Measurements from ENCODE around the gene PCDHB15. TPM values are rescaled to one million over a fixed set of nuclear protein-coding genes. Genes with fewer than 3 reads are reported as not detected.
"Not testable (repeated sequence)": the region's sequence is repeated elsewhere in the genome, so short reads cannot be mapped to it uniquely, and the experiment has no call there.

Gene PCDHB15
- total RNA-seq, 4 donors from 2014 or later = 5.0 to 17.8 (median 12.1) TPM

DNA sequence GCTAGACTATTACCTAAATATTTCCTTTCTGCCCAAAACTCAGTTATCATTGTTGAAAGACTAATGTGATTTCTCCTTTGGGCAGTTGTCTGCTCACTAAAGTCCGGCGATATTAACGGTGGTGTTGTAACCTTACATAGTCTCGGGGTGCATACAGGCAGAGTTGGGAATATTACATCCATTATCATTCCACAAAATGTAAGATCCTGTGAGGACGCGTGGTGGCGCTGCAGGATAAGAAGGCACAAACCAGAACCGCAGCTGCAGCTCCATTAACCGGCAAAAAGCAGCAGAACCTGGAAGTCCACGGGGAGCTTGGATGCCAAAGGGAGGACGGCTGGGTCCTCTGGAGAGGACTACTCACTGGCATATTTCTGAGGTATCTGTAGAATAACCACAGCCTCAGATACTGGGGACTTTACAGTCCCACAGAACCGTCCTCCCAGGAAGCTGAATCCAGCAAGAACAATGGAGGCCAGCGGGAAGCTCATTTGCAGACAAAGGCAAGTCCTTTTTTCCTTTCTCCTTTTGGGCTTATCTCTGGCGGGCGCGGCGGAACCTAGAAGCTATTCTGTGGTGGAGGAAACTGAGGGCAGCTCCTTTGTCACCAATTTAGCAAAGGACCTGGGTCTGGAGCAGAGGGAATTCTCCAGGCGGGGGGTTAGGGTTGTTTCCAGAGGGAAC lies 31.4 kb upstream of the PCDHB15 start, which contains the start of gene PCDHB13:
Gene PCDHB13 (plus strand): TSS at position 264 of the 684 bp plus-strand sequence. CDS start 205 bp downstream, at position 469.
- H3K36me3 ChIP-seq; H3K27ac ChIP-seq; H3K4me3 ChIP-seq; H3K4me1 ChIP-seq; intact Hi-C loops (cut with DNase I; ENCODE audit: low total_unique reads); H3K27me3 ChIP-seq: not testable (repeated sequence)
- H3K9me3 ChIP-seq = peaks cover 0 to 57% of the 10 kb centered on the region in 2 donors
- TF ChIP-seq, protein P1, sequence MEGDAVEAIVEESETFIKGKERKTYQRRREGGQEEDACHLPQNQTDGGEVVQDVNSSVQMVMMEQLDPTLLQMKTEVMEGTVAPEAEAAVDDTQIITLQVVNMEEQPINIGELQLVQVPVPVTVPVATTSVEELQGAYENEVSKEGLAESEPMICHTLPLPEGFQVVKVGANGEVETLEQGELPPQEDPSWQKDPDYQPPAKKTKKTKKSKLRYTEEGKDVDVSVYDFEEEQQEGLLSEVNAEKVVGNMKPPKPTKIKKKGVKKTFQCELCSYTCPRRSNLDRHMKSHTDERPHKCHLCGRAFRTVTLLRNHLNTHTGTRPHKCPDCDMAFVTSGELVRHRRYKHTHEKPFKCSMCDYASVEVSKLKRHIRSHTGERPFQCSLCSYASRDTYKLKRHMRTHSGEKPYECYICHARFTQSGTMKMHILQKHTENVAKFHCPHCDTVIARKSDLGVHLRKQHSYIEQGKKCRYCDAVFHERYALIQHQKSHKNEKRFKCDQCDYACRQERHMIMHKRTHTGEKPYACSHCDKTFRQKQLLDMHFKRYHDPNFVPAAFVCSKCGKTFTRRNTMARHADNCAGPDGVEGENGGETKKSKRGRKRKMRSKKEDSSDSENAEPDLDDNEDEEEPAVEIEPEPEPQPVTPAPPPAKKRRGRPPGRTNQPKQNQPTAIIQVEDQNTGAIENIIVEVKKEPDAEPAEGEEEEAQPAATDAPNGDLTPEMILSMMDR (IDR thresholded peaks at IDR 0.05) = peak in 1 of 4 experiments; percentile 11
- DNase-seq = peak; percentile 27 to 34

DNA sequence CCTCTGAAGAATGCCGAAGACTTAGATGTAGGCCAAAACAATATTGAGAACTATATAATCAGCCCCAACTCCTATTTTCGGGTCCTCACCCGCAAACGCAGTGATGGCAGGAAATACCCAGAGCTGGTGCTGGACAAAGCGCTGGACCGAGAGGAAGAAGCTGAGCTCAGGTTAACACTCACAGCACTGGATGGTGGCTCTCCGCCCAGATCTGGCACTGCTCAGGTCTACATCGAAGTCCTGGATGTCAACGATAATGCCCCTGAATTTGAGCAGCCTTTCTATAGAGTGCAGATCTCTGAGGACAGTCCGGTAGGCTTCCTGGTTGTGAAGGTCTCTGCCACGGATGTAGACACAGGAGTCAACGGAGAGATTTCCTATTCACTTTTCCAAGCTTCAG lies 30.6 kb upstream of the PCDHB15 start:
- DNase-seq; H3K4me1 ChIP-seq; H3K4me3 ChIP-seq; intact Hi-C loops (cut with DNase I; ENCODE audit: low total_unique reads); H3K36me3 ChIP-seq; H3K27ac ChIP-seq; H3K27me3 ChIP-seq: not testable (repeated sequence)
- H3K9me3 ChIP-seq = peaks cover 0 to 55% of the 10 kb centered on the region in 2 donors

GRCh38 chr5:141215504-141215903 lies 29.7 kb upstream of the PCDHB15 start:
- intact Hi-C loops (cut with DNase I; ENCODE audit: low total_unique reads); DNase-seq; H3K27me3 ChIP-seq; H3K36me3 ChIP-seq; H3K27ac ChIP-seq; H3K4me3 ChIP-seq; H3K4me1 ChIP-seq: not testable (repeated sequence)
- peaks cover 0 to 54% of the 10 kb centered on the region in 2 donors for H3K9me3 ChIP-seq

- H3K36me3 ChIP-seq; H3K4me1 ChIP-seq; DNase-seq; H3K27me3 ChIP-seq; intact Hi-C loops (cut with DNase I; ENCODE audit: low total_unique reads); H3K27ac ChIP-seq; H3K4me3 ChIP-seq: not testable (repeated sequence)
- H3K9me3 ChIP-seq = peaks cover 0 to 56% of the 10 kb centered on the region in 2 donors
Measured at GRCh38 chr5:141216035-141216434, 29.2 kb upstream of the PCDHB15 start.

DNA sequence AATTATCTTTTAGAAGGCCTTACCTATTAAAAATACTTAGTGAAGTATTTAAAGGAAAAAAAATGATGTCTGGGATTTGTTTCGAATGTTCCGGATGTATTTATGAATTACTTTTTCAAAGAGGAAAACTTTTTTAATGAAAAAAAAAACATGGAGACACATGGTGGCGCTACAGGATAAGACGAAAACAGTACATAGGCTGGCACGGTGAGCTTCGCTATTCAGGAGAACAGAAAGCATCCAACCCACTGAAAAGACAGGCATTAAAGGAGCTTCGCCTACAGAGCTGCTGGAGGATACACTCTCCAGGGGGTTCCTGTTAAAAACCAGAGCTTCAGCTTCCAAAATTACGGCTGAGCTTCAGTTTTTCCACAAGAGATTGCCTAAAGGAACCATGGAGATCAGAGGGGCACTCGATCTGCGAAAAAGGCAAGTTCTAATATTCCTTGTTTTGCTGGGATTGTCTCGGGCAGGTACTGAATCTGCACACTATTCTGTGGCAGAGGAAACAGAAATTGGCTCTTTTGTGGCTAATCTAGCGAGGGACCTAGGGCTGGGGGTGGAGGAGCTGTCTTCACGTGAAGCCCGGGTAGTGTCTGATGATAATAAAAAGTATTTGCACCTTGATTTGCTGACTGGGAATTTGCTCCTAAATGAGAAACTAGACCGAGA lies 21.9 kb upstream of the PCDHB15 start, which contains the start of gene PCDHB14:
Gene PCDHB14 (plus strand): TSS at position 232 of the 672 bp plus-strand sequence. CDS start 163 bp downstream, at position 395.
- no peaks in the 10 kb centered on the region for H3K36me3 ChIP-seq
- peak within 1 kb of the TSS; percentile 0 to 15 for H3K4me3 ChIP-seq
- no peak for DNase-seq
- no peaks in the 10 kb centered on the region for H3K27me3 ChIP-seq
- intact Hi-C loops (cut with DNase I; ENCODE audit: low total_unique reads) = no loop called here
- peaks cover 0 to 73% of the 10 kb centered on the region in 2 donors for H3K9me3 ChIP-seq
- no peaks in the 10 kb centered on the region for H3K4me1 ChIP-seq
- no peak within 1 kb of the TSS for H3K27ac ChIP-seq
- no peak for TF ChIP-seq POLR2A (IDR thresholded peaks at IDR 0.05)
- TF ChIP-seq, protein P1 (IDR thresholded peaks at IDR 0.05) = no peak

GRCh38 chr5:141224844-141225243 lies 20.4 kb upstream of the PCDHB15 start:
- H3K9me3 ChIP-seq = peaks cover 0 to 70% of the 10 kb centered on the region in 2 donors
- H3K27ac ChIP-seq; H3K4me3 ChIP-seq; DNase-seq; intact Hi-C loops (cut with DNase I; ENCODE audit: low total_unique reads); H3K27me3 ChIP-seq; H3K36me3 ChIP-seq; H3K4me1 ChIP-seq: not testable (repeated sequence)

GRCh38 chr5:141225421-141225820 lies 19.8 kb upstream of the PCDHB15 start:
- peaks cover 0 to 64% of the 10 kb centered on the region in 2 donors for H3K9me3 ChIP-seq
- H3K4me3 ChIP-seq; DNase-seq; H3K36me3 ChIP-seq; H3K27ac ChIP-seq; intact Hi-C loops (cut with DNase I; ENCODE audit: low total_unique reads); H3K4me1 ChIP-seq; H3K27me3 ChIP-seq: not testable (repeated sequence)
